Activated naive CD8-positive, alpha-beta T cell treated with anti-CD3 and anti-CD28 coated beads, Interleukin-2, amount 10 ng/mL, durations not matched to agents 7 days and 5 days (primary cell): ENCODE measurements around the gene ITIH3. TPM values are rescaled to one million over a fixed set of nuclear protein-coding genes. Genes with fewer than 3 reads are reported as not detected.

Experiments used
- ATAC-seq: fragments of 150-1000 bp; cut with Tn5 transposase; one replicate; pipeline ENCODE4 v1.10.0; 2021; ENCODE audit warnings: low read depth, moderate library complexity
- POLR2A ChIA-PET: fragments of 350-600 bp; sonication (Branson Sonifier 250); formaldehyde crosslinking; loops from one replicate; lab custom pipeline; 2021; ENCODE audit warnings: antibody characterized with exemption; lab: Charles Lee
- DNase-seq: peaks from one replicate; pipeline ENCODE4 v3.0.0; 2021
- H3K27ac Mint-ChIP-seq: one replicate; pipeline ENCODE4 v1.8.0; 2022; ENCODE audit warnings: mild to moderate bottlenecking, mixed read lengths
- H3K27me3 Mint-ChIP-seq: one replicate; pipeline ENCODE4 v1.8.0; 2022; ENCODE audit warnings: mild to moderate bottlenecking, moderate library complexity, mixed read lengths
- H3K36me3 Mint-ChIP-seq: one replicate; pipeline ENCODE4 v1.8.0; 2021; ENCODE audit warnings: mild to moderate bottlenecking, mixed read lengths
- H3K4me1 Mint-ChIP-seq: one replicate; pipeline ENCODE4 v1.8.0; 2021; ENCODE audit warnings: mixed read lengths
- H3K4me3 Mint-ChIP-seq: one replicate; pipeline ENCODE4 v1.8.0; 2022; ENCODE audit warnings: mild to moderate bottlenecking, moderate library complexity, mixed read lengths
- H3K9me3 Mint-ChIP-seq: one replicate; pipeline ENCODE4 v1.8.0; 2021; ENCODE audit warnings: mixed read lengths
- total RNA-seq, 2 experiments: library from RNA; stranded (reverse); gene quantifications; one replicate each; pipeline ENCODE4 v1.2.3, GENCODE V29; 2021

ITIH3 gene
- total RNA-seq, 2 experiments from 2014 or later, result not detected

DNA sequence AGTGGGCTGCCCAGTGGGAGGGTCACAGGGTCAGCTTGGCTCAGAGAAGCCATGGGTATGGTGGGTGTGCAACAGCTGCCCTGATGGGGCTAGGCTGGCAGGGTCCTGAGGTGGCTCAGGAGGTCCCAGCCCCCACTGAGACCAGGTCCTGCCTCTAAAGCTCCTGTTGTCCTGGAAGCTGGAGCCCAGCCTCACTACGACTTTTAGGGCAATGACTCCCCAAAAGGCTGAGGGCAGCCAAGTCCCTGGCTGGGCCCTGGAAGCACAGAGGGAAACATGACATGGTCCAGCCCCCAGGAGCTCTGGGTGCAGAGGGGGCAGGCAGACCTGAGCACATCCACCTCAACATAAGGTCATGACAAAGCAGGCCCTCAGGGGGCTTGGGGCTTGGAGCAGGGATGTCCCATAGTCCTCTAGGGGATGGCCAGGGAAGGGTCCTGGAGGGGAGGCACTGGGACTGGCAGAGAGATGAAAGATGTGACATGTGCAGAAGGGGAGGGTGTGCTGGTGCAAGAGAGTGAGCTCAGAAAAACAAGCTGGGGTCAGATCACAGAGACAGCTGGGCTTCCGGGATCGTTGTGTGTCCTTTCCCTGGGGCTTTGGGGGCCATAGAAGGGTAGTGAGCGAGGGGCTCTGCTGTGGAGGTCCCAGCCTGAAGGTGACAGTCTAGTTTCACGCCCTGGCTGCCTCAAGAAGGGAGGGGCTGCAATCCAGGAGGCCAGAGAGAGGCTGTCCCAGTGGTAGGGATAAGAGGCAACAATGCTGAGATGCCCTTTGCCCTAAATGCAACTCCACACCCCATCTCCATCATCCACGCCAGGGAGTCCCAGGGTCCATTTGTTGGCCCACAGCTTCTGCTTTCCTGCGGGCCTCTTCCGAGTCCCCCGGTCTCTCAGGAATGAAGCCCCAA, 639 bp upstream of the ITIH3 start:
- Mint-ChIP-seq H3K36me3 (no peaks in the 10 kb centered on the region), H3K27ac (no peak overlapping the region), H3K9me3 (no peaks in the 10 kb centered on the region)

DNA sequence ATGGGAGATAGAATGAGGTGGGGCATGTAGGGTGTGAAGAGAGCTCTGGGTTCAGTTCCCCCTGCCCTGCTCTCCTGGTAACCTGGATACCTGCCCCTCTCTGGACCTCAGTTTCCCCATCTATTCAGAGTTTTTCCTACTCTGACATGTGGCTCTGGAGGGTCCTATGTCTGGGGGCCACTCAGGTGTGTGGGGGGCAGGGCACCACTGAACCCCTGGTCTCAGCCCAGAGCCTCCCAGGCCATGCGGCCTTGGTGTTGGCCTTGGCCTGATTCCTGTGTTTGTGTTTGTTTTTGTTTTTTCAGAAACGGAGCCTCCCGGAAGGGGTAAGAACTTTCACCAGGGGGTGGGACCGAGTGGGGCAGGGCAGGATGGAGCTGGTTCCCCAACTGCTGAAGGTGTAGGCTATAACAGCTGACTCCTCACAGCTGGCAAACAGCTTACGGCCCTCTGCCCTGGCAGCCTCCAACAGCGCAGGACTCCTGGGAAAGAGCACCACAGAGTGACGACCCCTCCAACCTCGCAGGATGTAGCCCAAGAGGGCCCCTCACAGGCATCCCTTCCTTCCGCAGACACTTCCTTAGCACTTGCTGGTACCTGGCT, 803 bp downstream of the ITIH3 start:
- POLR2A ChIA-PET, result no interaction called here
- Mint-ChIP-seq H3K9me3 (no peaks in the 10 kb centered on the region), H3K4me3 (no peak overlapping the region), H3K27ac (no peak overlapping the region), H3K36me3 (no peaks in the 10 kb centered on the region), H3K4me1 (no peaks in the 10 kb centered on the region), H3K27me3 (no peaks in the 10 kb centered on the region)
- ATAC-seq (no peak), DNase-seq (no peak)

More for the DNA sequence above, 639 bp upstream of the ITIH3 start:
- H3K4me3 Mint-ChIP-seq, result no peak overlapping the region
- DNase-seq, result no peak
- ATAC-seq, result no peak
- H3K27me3 Mint-ChIP-seq, result no peaks in the 10 kb centered on the region
- POLR2A ChIA-PET, result no interaction called here
- no peaks in the 10 kb centered on the region for H3K4me1 Mint-ChIP-seq

DNA sequence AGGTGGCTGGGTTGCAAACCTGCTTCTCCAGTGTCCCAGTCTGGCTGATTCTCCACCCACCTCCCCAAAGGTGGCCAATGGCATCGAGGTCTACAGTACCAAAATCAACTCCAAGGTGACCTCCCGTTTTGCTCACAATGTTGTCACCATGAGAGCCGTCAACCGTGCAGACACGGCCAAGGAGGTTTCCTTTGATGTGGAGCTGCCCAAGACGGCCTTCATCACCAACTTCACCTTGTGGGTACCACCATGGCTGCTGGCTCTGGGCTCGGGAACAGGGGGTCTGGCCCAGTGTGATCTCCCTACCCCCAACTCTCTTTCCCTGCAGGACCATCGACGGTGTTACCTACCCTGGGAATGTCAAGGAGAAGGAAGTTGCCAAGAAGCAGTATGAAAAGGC, 1.8 kb downstream of the ITIH3 start:
- Mint-ChIP-seq H3K4me3 (no peak overlapping the region), H3K36me3 (no peaks in the 10 kb centered on the region), H3K4me1 (no peaks in the 10 kb centered on the region), H3K27me3 (no peaks in the 10 kb centered on the region), H3K9me3 (no peaks in the 10 kb centered on the region), H3K27ac (no peak overlapping the region)
- ATAC-seq (no peak), DNase-seq (no peak)
- POLR2A ChIA-PET, result no interaction called here

DNA sequence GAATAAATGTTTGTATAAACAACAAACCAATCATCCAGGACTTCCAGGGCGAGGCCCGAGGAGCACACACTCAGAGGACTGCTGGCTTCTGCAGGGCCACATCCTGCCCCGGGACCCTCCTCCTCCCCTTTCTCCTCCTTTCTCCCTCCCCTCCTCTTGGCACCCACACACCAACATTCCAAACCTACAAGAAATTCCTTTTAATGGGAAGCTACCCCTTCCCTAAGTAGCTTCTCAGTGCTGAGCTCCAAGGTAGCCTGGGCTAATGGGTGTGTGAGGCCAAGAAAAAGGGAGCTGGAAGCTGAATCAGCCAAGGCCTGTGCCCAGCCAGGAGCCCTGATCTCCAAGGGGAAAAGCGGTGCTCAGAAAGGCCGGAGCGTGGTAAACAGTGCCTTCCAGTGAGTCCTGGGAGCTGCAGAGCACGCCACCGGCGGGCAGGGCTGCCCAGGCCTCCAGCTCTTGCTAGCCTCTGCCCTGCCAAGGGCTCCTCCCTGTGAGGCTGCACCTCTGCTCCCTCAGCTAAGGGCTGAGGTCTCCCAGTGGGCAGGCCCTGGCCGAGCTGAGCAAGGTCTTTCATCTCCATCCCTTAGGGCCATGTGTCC, 3.9 kb downstream of the ITIH3 start:
- H3K27me3 Mint-ChIP-seq, result no peaks in the 10 kb centered on the region
- POLR2A ChIA-PET, result no interaction called here

DNA sequence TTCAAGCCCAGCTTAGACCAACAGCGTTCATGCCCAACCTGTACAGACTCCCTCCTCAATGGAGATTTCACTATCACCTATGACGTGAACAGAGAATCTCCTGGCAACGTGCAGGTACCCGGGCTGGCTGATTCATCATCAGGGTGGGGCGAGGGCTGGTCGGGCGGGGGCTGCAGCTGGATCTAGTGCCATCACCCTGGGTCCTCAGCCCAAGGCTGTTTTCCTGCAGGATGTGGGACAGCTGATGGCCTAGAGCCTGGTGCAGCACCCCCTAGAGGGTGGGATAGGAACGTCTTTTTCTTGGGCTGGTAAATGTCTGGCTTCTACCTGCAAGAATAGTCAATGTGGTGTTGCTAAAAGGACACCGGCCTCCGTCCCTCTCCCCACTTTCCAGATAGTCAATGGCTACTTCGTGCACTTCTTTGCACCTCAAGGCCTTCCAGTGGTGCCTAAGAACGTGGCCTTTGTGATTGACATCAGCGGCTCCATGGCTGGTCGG, 4.4 kb downstream of the ITIH3 start:
- H3K36me3 Mint-ChIP-seq, result no peaks in the 10 kb centered on the region
- H3K27ac Mint-ChIP-seq, result no peak overlapping the region
- no peaks in the 10 kb centered on the region for H3K27me3 Mint-ChIP-seq
- H3K9me3 Mint-ChIP-seq, result no peaks in the 10 kb centered on the region
- no peak overlapping the region for H3K4me3 Mint-ChIP-seq
- DNase-seq (no peak), ATAC-seq (peak; percentile 20)
- POLR2A ChIA-PET, result no interaction called here
- no peaks in the 10 kb centered on the region for H3K4me1 Mint-ChIP-seq

More for the DNA sequence above, 3.9 kb downstream of the ITIH3 start:
- H3K4me1 Mint-ChIP-seq, result no peaks in the 10 kb centered on the region
- ATAC-seq (no peak), DNase-seq (no peak)
- no peaks in the 10 kb centered on the region for H3K36me3 Mint-ChIP-seq
- H3K27ac Mint-ChIP-seq, result no peak overlapping the region
- H3K4me3 Mint-ChIP-seq, result no peak overlapping the region
- H3K9me3 Mint-ChIP-seq, result no peaks in the 10 kb centered on the region

DNA sequence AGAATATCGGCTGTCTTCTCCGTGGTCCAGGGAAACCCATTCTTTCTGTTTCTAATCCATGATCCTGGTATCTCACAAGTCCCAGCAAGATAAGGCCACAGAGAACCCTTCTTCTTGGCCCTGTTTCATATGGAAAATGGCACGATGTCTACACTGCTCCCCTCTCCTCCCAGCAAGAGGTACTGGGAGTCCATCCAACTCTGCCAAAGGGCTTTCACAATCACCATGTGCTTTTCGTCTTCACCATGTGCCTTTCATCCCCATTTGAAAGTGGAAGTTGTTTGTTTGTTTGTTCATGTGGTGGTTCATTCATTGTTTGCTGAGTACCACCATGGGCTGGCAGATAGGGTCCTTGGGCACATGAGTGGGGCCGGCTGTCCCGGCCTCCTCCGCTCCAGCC, 5.5 kb downstream of the ITIH3 start:
- DNase-seq (no peak), ATAC-seq (no peak)
- no peaks in the 10 kb centered on the region for H3K9me3 Mint-ChIP-seq
- H3K27me3 Mint-ChIP-seq, result no peaks in the 10 kb centered on the region
- no peak overlapping the region for H3K4me3 Mint-ChIP-seq
- no peaks in the 10 kb centered on the region for H3K36me3 Mint-ChIP-seq
- no peaks in the 10 kb centered on the region for H3K4me1 Mint-ChIP-seq
- POLR2A ChIA-PET, result no interaction called here
- no peak overlapping the region for H3K27ac Mint-ChIP-seq

DNA sequence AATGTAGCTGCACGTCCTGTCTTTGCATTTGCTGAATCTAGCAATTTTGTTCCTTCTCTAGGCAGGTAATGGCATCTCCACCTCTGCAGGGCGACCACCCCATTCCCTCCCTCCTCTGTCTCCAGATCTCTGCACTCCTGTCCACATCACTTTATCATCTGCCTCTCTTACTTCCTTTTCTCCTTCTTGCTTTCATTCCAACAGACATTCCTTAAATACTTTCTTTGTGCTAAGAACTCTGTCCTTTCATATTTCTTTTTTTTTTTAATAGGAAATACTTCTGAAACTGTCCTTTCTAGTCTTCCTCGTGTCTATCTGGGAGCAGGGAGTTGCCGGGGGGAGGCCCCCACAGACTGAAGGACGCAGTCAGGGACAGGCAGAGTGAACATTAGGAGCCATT, 7.2 kb downstream of the ITIH3 start:
- Mint-ChIP-seq H3K4me3 (no peak overlapping the region), H3K36me3 (no peaks in the 10 kb centered on the region), H3K27ac (no peak overlapping the region), H3K4me1 (no peaks in the 10 kb centered on the region), H3K27me3 (no peaks in the 10 kb centered on the region), H3K9me3 (no peaks in the 10 kb centered on the region)
- POLR2A ChIA-PET, result no interaction called here
- DNase-seq (no peak), ATAC-seq (no peak)

DNA sequence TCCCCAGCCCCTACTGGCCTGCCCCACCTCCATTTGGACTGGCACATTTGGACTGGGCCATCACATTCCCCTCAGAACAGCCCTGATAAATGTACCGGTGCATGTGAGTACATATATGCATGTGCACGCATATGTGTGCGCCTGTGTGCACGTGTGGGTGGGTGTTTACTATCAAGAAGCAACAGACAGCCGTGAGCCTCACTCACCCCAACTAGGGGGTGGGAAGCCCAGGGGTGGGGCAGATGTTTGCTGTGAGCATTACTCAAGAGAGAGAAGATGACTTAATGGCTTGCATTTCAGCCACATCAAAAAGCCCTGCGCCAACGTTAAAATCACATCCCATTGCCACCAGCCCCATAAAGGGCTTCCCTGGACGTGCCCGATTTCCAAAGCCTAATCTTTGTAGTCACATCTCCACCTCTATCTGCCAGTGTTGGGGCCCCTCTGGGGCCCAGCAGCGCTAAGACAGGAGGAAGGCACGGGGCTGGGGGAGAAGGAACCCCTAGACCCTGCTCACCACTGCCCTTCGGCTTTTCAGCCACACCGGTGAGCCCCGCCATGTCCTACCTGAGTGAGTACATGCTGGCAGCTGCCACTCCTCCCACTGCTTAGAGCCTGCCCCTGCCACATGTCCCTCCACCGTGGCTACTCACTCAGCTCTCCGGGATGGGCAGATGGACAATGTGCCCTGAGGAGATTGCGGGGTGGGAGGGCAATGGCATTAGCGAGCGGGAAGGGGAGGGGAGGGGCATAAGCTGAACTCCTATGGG, 10.9 kb downstream of the ITIH3 start:
- ATAC-seq, result no peak
- peaks cover 16% of the 10 kb centered on the region for H3K4me1 Mint-ChIP-seq
- H3K9me3 Mint-ChIP-seq, result no peaks in the 10 kb centered on the region
- peaks cover 4% of the 10 kb centered on the region for H3K27me3 Mint-ChIP-seq
- POLR2A ChIA-PET, result no interaction called here
- no peak overlapping the region for H3K4me3 Mint-ChIP-seq
- DNase-seq, result no peak
- H3K36me3 Mint-ChIP-seq, result no peaks in the 10 kb centered on the region
- H3K27ac Mint-ChIP-seq, result no peak overlapping the region

DNA sequence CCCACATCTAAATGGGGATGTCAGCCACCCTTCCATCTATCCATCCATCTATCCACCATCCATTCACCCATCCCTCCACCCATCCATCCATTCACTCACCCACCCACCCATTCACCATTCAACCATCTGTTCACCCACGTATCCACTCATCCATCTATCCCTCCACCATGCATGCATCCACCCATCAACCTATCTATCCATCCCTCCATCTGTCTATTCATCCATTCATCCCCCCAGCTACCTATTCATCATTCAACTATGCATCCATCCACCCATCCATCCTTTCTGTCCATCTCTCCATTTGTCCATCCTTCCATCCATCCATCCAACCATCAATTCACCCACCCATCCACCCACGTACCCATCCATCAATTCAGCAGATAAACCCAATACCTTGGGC, 14.6 kb downstream of the ITIH3 start:
- Mint-ChIP-seq H3K4me1 (peaks cover 16% of the 10 kb centered on the region), H3K4me3 (no peak overlapping the region), H3K9me3 (no peaks in the 10 kb centered on the region), H3K27ac (no peak overlapping the region), H3K36me3 (no peaks in the 10 kb centered on the region), H3K27me3 (peaks cover 4% of the 10 kb centered on the region)
- ATAC-seq (no peak), DNase-seq (no peak)
- POLR2A ChIA-PET, result no interaction called here

DNA sequence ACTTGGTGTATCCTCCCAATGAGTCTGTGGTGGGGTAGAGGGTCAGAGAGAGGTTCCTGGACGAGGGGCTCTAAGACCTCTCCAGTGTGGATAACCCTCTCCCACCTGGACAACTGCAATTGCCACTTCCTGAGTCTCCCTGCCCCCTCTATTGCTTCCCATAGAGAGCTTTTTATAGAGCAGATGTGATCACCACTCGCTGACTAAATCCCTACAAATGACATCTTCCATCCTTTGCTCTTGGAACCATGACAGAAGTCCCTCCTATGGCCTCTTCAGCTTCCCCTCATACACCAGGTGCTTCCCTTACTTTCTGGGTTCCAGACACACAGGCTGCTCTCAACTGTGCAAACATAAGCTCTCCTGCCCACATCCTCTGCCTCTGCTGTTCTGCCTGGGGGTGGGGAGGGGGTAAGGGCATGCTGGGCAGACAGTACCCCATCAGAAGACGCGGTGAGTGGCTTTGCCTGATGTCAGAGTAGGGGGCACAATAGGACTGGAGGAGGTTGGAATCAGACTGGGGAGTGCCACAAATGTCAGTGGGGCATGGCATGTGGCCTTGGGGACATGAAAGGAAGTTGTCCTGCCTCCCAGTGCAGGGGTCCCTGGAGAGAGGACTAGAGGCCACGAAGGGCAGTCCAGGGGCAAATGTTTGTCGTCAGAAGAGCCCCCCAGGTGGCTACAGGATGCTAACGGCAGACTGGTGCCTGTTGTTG, 15.2 kb downstream of the ITIH3 start:
- Mint-ChIP-seq H3K36me3 (no peaks in the 10 kb centered on the region), H3K4me3 (no peak overlapping the region), H3K27ac (peak overlapping the region; percentile 7), H3K27me3 (peaks cover 4% of the 10 kb centered on the region), H3K9me3 (no peaks in the 10 kb centered on the region), H3K4me1 (peaks cover 16% of the 10 kb centered on the region)
- POLR2A ChIA-PET, result no interaction called here
- no peak for DNase-seq
- peak; percentile 62 for ATAC-seq

DNA sequence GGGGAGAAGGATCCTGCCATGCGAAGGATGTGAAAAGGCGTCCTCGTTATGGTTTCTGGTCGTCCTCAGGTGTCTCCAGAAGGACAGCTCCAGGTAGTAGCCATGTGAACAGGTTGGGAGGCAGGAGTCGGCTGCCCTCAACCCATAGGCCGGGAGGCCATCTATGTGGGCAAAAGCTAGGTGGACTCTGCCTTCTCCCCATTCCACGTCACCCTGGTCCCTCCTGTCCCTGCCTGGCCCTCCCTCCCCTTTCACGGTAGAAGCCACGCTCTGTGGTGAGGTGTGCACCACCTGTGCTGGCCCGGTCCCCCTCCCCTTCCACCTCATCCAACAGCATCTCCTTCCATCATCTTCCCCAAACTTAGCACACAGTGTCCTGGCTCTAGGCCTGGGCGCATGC, 16.3 kb downstream of the ITIH3 start:
- POLR2A ChIA-PET, result no interaction called here
- H3K4me1 Mint-ChIP-seq, result peaks cover 16% of the 10 kb centered on the region

DNA sequence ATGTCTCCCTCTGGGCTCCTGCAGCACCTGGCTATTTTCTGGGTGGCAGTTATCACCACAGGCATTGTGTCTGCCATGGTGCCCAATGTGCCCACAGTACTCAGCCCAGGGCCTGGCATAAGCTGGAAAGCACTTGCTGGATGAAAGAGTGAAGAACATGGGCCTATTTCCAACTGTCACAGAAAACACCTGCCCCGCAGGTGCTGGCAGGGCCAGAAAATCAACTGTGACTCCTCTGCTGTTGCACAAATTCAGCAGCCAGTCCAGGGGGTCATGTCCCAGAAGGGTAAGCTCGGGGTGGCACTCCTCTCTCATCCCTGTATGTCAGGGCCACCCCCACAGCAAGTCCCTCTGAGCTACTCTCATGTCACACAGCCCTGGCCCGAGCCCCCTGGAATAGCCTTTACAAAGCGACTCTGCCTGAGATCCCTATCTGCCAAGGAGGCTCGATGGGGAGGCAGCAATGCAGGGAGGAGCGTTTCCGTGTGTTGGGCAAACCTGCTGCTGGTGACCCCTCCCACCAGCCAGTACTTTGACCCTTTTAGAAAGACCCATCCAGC, 16.9 kb downstream of the ITIH3 start:
- peak overlapping the region; percentile 33 for H3K27ac Mint-ChIP-seq
- peaks cover 16% of the 10 kb centered on the region for H3K4me1 Mint-ChIP-seq
- no peak for DNase-seq
- H3K27me3 Mint-ChIP-seq, result peaks cover 4% of the 10 kb centered on the region
- H3K36me3 Mint-ChIP-seq, result no peaks in the 10 kb centered on the region
- ATAC-seq, result no peak
- H3K9me3 Mint-ChIP-seq, result no peaks in the 10 kb centered on the region
- POLR2A ChIA-PET, result no interaction called here
- H3K4me3 Mint-ChIP-seq, result no peak overlapping the region

More for the DNA sequence above, 16.3 kb downstream of the ITIH3 start:
- Mint-ChIP-seq H3K27ac (no peak overlapping the region), H3K36me3 (no peaks in the 10 kb centered on the region), H3K9me3 (no peaks in the 10 kb centered on the region), H3K27me3 (peaks cover 4% of the 10 kb centered on the region), H3K4me3 (no peak overlapping the region)
- DNase-seq, result no peak
- ATAC-seq, result no peak
